SU-DHL-6 (cell line): Measurements from ENCODE around the gene PPIL6.

Experiments used
- CTCF ChIP-seq: fragments of 200-600 bp; sonication (generic); IDR thresholded peaks from one replicate; pipeline ENCODE4 v1.5.1; 2017; ENCODE audit warnings: antibody characterized with exemption, mild to moderate bottlenecking, low read length, moderate library complexity; ENCODE audit not compliant: insufficient read depth, poor library complexity, severe bottlenecking
- EZH2phosphoT487 ChIP-seq: fragments of 200-600 bp; sonication (generic), shearing (Covaris generic); conservative IDR thresholded peaks from 2 replicates; pipeline ENCODE4 v1.6.1; 2018; ENCODE audit warnings: mild to moderate bottlenecking, antibody characterized with exemption, low read length, moderate library complexity, mixed read lengths

GRCh38 chr6:109370792-109371191, 69.6 kb downstream of the PPIL6 start:
- TF ChIP-seq CTCF = no peak
- TF ChIP-seq EZH2phosphoT487 = no peak
